K562 (cell line): ENCODE measurements around the gene TRIM68.

ENCODE experiments used
- BRF1 ChIP-seq: IDR thresholded peaks from 3 replicates; pipeline ENCODE4 v1.6.1; 2011; ENCODE audit warnings: borderline replicate concordance, mild to moderate bottlenecking; ENCODE audit not compliant: insufficient read length; ENCODE audit errors: extremely low read depth
- CTCF ChIP-seq, 3 experiments: IDR thresholded peaks in 2 of 3; conservative IDR thresholded peaks in 1 of 3; 2 replicates each; pipeline ENCODE4 v1.5.1; 2011 to 2012; ENCODE audit warnings: low read length in 3 of 3, mild to moderate bottlenecking in 3 of 3, control low read depth in 2 of 3, improper control_type of control experiment in 1 of 3, inconsistent platforms in 1 of 3, low read depth in 1 of 3, mixed read lengths in 1 of 3, moderate library complexity in 1 of 3; ENCODE audit not compliant: insufficient read depth in 2 of 3
- HNRNPUL1 ChIP-seq: fragments of 200-400 bp; formaldehyde crosslinking; IDR thresholded peaks from 2 replicates; pipeline ENCODE4 v1.6.1; 2017; ENCODE audit warnings: low read length
- MAFF ChIP-seq: IDR thresholded peaks from 2 replicates; pipeline ENCODE4 v1.6.1; 2012; ENCODE audit warnings: low read length, improper control_type of control experiment
- POLR2A ChIP-seq: fragments of 450-650 bp; conservative IDR thresholded peaks from 2 replicates; pipeline ENCODE4 v1.6.1; 2016
- POLR2AphosphoS5 ChIP-seq: IDR thresholded peaks from 2 replicates; pipeline ENCODE4 v1.6.1; 2011; ENCODE audit warnings: mild to moderate bottlenecking, low read depth, low read length, moderate library complexity; ENCODE audit not compliant: control insufficient read depth, insufficient read depth
- RBFOX2 ChIP-seq: fragments of 200-400 bp; formaldehyde crosslinking; IDR thresholded peaks from 2 replicates; pipeline ENCODE4 v1.6.1; 2017; ENCODE audit warnings: low read depth, mild to moderate bottlenecking, low read length, moderate library complexity
- ZFP36 ChIP-seq: fragments of 150-350 bp; IDR thresholded peaks from 2 replicates; pipeline ENCODE4 v1.6.1; 2018; ENCODE audit warnings: low read length, low read depth; ENCODE audit not compliant: partially characterized antibody

DNA sequence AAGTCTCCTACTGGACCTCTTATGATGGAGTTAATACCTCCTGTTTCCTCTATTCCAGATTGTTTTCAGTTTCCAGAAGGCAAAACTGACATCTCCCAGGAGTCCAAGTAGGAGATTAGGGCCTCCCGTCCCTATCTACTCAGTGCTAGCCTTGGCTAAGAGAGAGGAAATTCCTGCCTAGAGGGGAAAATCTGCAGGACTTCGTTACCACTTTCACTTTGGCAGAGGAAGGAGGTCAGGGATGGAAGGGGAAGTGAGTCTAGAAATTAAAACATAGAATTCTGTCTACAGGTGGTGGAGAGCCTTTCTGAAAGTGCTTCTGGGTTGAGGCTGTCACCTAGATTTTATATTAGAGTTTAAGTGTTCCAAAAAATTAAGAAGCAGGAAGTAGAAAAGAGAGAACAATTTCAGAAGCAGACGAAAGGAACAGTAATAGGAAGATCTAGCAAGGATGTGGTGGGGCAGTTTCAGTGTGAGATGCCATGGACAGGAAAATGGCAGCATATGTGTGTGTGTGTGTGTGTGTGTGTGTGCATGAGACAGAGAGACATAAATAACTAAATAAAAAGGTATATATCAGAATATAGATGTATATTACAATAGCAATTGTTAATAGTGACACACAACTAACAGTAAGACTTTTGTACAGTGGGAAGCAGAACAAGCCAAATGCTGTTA, 2.4 kb upstream of the TRIM68 start:
- TF ChIP-seq HNRNPUL1 (no peak), BRF1 (no peak), POLR2AphosphoS5 (no peak), RBFOX2 (no peak), POLR2A (no peak), ZFP36 (no peak), CTCF (IDR thresholded peaks at IDR 0.05 in 2 of 3, conservative IDR thresholded peaks at IDR 0.05 in 1 of 3; ENCODE audit: insufficient read depth in 2 of 3, low read depth in 1 of 3, low read length in 3 of 3) (no peak), MAFF (no peak)
